AG04449 (cell line): ENCODE data around the gene SEMA3C.

Source experiments
- CTCF ChIA-PET: fragments of 350-600 bp; formaldehyde crosslinking; extraction: SDS; loops from one replicate; lab custom pipeline; 2021; ENCODE audit warnings: antibody characterized with exemption; lab: Yijun Ruan, JAX
- POLR2A ChIA-PET: fragments of 400-600, 350-600 bp; formaldehyde crosslinking; extraction: SDS; loops from one replicate; lab custom pipeline; 2020; ENCODE audit warnings: antibody characterized with exemption, inconsistent platforms; lab: Yijun Ruan, JAX
- DNase-seq: peaks from one replicate; pipeline ENCODE4 v3.0.0-alpha.2; 2010; ENCODE audit warnings: low read depth, low spot score
- H3K4me3 ChIP-seq: 2 replicates; pipeline ENCODE4 v1.5.1; 2011; ENCODE audit warnings: low read depth, mild to moderate bottlenecking, control low read depth, low read length
- TF ChIP-seq, protein P1 (sequence below): IDR thresholded peaks from one replicate; pipeline ENCODE4 v1.5.1; 2011; ENCODE audit warnings: mild to moderate bottlenecking, moderate library complexity, low read length, control low read depth, inconsistent platforms; ENCODE audit not compliant: insufficient read depth; ENCODE audit errors: missing control alignments

SEMA3C gene

DNA sequence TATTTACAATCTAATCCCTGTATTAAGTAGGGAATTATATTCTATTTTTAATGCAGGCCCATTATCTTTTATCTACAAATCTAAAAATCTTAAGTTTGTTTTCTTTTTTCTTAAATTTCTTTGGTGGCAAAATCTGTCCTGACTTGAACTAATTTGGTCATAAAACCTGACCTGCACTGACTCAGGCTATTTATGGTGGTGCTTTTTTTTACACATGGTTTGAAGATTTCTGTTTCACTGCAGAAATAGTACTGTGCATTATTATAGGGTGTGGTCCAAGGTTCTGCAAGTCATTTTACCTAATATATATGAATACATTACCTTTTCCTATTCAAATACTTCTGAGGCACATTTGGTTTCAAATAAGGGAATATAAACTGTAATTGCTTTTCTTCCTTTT lies 143.4 kb downstream of the SEMA3C start:
- POLR2A ChIA-PET, result no interaction called here

DNA sequence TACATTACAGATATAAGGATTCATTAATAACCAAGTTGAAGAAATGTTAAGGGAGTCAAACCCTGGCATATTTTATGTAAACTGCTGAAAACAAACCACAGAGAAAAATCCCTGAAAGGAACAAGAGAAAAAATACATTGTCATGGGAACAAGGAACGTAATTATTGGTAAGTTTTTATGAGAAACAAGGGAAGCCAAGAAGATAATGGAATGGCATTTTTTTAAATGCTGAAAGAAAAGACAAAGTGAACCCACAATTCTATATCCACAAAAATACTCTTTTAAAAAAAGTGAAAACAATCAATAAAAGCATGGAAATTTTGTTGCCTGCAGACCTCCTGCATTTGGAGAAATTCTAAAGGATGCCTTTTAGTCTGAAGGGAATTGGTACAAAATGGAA lies 144.0 kb downstream of the SEMA3C start:
- ChIA-PET POLR2A (no interaction called here), CTCF (no interaction called here)
- no peak for DNase-seq
- H3K4me3 ChIP-seq, result no peak overlapping the region
- TF ChIP-seq, protein P1, sequence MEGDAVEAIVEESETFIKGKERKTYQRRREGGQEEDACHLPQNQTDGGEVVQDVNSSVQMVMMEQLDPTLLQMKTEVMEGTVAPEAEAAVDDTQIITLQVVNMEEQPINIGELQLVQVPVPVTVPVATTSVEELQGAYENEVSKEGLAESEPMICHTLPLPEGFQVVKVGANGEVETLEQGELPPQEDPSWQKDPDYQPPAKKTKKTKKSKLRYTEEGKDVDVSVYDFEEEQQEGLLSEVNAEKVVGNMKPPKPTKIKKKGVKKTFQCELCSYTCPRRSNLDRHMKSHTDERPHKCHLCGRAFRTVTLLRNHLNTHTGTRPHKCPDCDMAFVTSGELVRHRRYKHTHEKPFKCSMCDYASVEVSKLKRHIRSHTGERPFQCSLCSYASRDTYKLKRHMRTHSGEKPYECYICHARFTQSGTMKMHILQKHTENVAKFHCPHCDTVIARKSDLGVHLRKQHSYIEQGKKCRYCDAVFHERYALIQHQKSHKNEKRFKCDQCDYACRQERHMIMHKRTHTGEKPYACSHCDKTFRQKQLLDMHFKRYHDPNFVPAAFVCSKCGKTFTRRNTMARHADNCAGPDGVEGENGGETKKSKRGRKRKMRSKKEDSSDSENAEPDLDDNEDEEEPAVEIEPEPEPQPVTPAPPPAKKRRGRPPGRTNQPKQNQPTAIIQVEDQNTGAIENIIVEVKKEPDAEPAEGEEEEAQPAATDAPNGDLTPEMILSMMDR, result no peak

More for the DNA sequence above, 143.4 kb downstream of the SEMA3C start:
- DNase-seq, result no peak
- CTCF ChIA-PET, result no interaction called here
- TF ChIP-seq, protein P1, result no peak
- no peak overlapping the region for H3K4me3 ChIP-seq

DNA sequence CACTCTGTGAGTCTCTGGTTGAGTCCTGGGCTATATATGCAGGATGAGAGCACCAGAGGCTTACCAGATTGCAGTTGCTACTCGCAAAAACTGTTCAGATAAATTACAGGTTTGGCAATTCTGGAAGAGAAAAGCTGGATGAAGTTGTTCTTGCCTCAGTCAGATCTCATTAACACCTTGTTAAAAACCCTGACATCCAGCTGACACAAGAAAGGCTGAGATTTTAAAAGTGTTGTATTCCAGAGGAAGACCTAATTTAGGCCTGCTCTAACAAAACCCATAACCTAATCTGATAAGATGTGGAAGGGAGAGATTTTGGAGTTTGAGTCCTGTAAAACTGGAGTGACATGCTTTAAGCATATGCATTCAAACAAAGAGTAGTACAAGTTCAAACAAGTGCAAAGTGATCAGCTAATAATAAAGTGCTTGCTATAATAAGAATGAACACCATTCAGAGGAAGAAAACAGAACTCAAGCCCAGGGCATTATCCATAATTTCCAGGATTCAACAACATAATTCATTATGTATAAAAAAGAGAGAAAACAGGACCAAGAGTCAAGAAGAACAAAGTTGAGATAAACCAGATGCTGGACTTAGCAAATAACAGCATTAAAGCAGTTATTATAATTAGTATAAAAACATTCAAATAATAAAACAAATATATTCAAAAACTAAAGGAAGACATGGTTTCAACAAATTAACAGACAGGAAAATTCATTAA lies 144.9 kb downstream of the SEMA3C start:
- no peak for DNase-seq
- no peak overlapping the region for H3K4me3 ChIP-seq
- ChIA-PET POLR2A (no interaction called here), CTCF (no interaction called here)
- TF ChIP-seq, protein P1, result no peak

DNA sequence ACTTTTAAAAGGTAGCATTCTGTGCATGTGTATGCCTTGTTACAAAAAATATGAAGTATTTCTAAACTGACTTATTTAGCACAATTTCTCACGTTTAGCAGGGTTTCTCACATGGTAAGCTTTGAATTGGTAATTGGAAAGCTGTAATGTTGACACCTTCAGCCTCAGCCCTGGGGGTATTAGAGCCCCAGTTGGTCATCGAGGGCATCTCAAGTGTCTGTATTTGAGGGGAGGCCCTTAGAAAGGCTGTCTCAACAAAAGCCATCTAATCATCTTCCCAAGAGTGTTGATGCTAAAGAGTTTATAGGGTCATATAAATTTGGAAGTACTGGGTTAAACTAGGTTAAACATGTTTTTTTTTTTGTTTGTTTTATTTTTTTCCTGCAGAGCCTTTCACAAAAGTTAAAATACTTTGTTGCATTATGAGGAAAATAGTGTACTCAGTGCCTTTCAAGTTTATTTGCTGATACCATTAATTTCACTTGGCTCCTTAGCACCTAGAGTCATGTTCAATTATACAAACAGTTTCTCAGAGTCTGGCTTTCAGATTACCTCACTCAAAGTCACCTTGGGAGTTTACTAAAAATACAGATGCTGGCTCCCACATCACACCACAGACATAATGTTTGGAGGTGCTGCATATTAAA lies 146.4 kb downstream of the SEMA3C start:
- no peak overlapping the region for H3K4me3 ChIP-seq
- TF ChIP-seq, protein P1, result no peak
- CTCF ChIA-PET, result no interaction called here
- no peak for DNase-seq
- POLR2A ChIA-PET, result no interaction called here

DNA sequence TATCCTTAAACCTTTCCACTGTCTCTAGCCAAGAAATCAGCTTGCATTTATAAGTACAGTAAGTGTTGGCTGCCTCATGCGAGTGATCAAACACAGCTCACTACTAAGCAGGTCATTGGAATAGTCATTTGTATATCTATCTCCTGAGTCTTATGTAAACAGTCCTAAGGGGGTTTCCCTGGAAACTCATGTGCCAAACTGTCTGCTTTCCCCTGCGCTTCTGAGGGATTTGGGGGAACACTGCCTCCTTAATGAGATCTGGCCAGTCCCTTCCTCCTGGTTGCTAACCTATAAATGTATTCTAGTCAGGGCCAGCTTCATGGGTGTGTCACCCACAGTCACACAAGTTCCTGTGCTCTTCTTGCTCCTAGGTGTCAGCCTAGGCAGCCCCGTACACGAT lies 147.3 kb downstream of the SEMA3C start:
- CTCF ChIA-PET, result interaction anchor here (1.4 kb wide), 1 partner anchor 9 kb away, joined by 5 read pairs; no protein-coding TSS in a partner anchor
- POLR2A ChIA-PET, result no interaction called here
- TF ChIP-seq, protein P1, result no peak
- DNase-seq, result no peak
- no peak overlapping the region for H3K4me3 ChIP-seq

DNA sequence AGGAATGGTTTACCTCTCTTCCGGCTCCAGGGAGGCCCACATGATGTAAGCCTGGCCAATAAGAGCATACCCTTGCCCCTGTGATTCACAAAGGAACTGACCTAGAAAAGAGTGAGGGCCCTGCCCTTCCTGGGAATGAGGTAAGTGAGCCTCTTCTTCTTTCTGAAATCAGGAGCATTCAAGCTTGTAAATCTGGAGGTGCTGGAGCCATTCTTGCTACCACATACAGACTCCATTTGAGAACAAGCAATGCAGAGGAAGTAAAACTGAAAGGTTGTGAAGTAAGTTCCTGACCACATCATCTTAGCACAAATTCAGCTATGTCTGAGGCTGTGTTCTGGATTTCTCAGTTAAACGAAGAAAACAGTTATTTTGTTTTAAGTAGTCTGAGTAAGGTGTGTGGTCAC lies 148.2 kb downstream of the SEMA3C start:
- no peak for DNase-seq
- no peak overlapping the region for H3K4me3 ChIP-seq
- POLR2A ChIA-PET, result no interaction called here
- TF ChIP-seq, protein P1, result no peak
- CTCF ChIA-PET, result interaction anchor here (1.2 to 1.4 kb wide), 2 partner anchors 8 to 10 kb away, joined by 3 to 5 read pairs; no protein-coding TSS in a partner anchor
